ENCODE results near the gene MAN1A1.

MAN1A1 gene

GRCh38 chr6:119322715-119323350 is 26.7 kb downstream of the MAN1A1 start:
- no peak overlapping the region for H3K4me3 ChIP-seq (ENCODE audit: low read depth, low read length)
- no peak for DNase-seq (ENCODE audit: low read depth)
- TF ChIP-seq CTCF (IDR thresholded peaks at IDR 0.05; ENCODE audit: low read depth, low read length, missing control alignments): no peak

DNA sequence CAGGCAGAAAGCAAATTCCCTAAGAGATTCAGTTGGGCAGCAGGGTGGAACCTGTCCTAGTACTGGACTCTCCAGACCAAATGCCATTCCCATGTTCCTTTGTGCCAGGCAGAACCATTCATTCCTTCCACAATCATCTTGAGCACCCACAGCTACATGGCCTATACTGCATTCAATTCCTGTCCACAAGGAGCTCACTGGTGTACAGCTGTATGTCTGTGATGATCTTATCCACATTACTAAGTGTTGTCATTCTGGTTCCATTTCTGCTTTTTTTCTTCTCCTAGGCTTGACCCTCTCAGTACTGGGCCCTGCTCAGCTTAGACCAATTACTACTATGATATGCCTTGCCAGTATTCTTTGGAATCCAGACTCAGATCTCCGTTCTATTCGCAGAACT is 27.5 kb downstream of the MAN1A1 start:
- no peak for DNase-seq (ENCODE audit: low read depth)
- H3K4me3 ChIP-seq (ENCODE audit: low read depth, low read length): no peak overlapping the region
- no peak for TF ChIP-seq CTCF (IDR thresholded peaks at IDR 0.05; ENCODE audit: low read depth, low read length, missing control alignments)

DNA sequence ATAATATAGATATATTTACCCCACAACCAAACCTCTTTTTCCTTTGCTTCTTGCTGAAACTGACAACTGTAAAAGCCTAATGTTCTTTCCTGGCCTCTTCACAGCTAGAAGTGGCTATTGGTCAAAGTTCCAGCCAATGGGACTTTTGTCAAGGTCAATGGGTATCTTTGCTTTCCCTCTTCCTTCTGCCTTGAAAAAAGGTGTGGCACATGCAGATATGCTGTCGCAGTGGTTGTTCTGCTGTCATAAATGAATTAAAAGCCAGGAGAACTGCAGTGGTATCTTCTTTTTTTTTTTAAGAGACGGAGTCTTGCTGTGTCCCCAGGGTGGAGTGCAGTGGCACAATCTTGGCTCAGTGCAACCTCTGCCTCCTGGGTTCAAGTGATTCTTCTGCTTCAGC is 29.9 kb downstream of the MAN1A1 start:
- DNase-seq (ENCODE audit: low read depth): no peak
- TF ChIP-seq CTCF (IDR thresholded peaks at IDR 0.05; ENCODE audit: low read depth, low read length, missing control alignments): no peak
- H3K4me3 ChIP-seq (ENCODE audit: low read depth, low read length): no peak overlapping the region

DNA sequence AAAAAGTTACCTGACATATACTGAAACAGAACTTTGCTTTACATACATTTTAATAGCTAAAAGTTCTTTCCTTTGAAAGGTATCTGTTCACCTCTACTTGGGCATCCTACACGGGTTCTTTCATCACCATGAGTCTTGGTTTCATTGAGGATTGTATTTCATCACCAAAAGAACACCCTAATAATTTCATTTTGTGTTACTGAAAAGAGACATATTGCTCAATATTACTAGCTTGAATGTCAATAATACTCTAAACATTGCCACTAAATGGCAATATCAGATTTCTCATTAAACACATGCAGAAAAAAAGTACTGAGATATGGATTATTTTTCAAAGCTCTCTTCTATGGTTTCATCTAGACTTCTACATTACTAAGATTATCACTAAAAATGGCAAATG is 30.8 kb downstream of the MAN1A1 start:
- TF ChIP-seq CTCF (IDR thresholded peaks at IDR 0.05; ENCODE audit: low read depth, low read length, missing control alignments): no peak
- no peak for DNase-seq (ENCODE audit: low read depth)
- H3K4me3 ChIP-seq (ENCODE audit: low read depth, low read length): no peak overlapping the region

- TF ChIP-seq CTCF (IDR thresholded peaks at IDR 0.05; ENCODE audit: low read depth, low read length, missing control alignments): no peak
- no peak for DNase-seq (ENCODE audit: low read depth)
- H3K4me3 ChIP-seq (ENCODE audit: low read depth, low read length): no peak overlapping the region
Measured at GRCh38 chr6:119318176-119318575, 31.4 kb downstream of the MAN1A1 start.

- TF ChIP-seq CTCF (IDR thresholded peaks at IDR 0.05; ENCODE audit: low read depth, low read length, missing control alignments): no peak
- no peak for DNase-seq (ENCODE audit: low read depth)
- H3K4me3 ChIP-seq (ENCODE audit: low read depth, low read length): no peak overlapping the region
Measured at GRCh38 chr6:119317007-119317406, 32.6 kb downstream of the MAN1A1 start.

DNA sequence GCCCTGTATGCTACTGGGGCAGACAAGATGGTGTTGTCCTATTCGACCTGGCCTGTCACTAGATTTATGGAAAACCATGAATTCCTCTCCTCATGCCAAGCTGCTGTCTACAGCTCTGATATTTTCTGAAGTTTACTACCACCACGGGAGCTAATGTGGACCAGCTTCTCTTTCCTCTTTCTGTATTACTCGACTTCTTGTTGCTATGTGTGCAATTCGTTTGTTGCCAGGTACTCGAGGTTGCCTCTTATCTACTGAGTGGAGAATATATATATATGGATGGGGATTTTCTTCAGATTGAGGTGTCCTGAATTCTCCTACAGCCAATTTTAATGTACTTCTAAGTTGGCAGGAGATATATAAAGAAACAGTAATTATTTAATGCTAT is 34.7 kb downstream of the MAN1A1 start:
- H3K4me3 ChIP-seq (ENCODE audit: low read depth, low read length): peak overlapping the region; percentile 34
- peak; percentile 25 for DNase-seq (ENCODE audit: low read depth)
- TF ChIP-seq CTCF (IDR thresholded peaks at IDR 0.05; ENCODE audit: low read depth, low read length, missing control alignments): no peak

All from GM12864 (cell line).